ENCODE results near the gene KIF2A.
A peak's percentile ranks its signal among the peaks of the same experiment; 100 is the strongest.

The KIF2A gene

GRCh38 chr5:62385131-62385530 is 79.1 kb downstream of the KIF2A start:
- DNase-seq (ENCODE audit: low read depth), result no peak

GRCh38 chr5:62385816-62386400 is 79.9 kb downstream of the KIF2A start:
- no peak for DNase-seq (ENCODE audit: low read depth)

DNA sequence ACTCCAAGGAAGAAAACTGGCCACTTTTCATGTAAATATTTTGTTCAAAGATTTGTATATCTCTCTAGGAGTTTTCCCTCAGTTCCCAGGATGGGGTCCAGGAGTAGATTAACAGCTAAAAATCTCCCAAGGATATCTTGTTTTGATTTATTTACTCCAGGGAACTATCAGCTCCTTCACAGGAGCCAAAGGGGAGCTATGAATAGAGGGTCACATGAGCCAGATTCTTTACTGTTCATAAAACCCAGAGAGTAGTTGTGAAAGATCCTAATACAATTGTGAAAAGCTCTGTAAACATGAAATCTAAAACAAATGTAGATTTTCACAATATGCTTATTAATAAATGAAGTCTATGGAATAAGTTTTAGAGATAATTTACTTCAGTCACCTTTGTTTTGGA is 80.8 kb downstream of the KIF2A start:
- DNase-seq (ENCODE audit: low read depth), result no peak

DNA sequence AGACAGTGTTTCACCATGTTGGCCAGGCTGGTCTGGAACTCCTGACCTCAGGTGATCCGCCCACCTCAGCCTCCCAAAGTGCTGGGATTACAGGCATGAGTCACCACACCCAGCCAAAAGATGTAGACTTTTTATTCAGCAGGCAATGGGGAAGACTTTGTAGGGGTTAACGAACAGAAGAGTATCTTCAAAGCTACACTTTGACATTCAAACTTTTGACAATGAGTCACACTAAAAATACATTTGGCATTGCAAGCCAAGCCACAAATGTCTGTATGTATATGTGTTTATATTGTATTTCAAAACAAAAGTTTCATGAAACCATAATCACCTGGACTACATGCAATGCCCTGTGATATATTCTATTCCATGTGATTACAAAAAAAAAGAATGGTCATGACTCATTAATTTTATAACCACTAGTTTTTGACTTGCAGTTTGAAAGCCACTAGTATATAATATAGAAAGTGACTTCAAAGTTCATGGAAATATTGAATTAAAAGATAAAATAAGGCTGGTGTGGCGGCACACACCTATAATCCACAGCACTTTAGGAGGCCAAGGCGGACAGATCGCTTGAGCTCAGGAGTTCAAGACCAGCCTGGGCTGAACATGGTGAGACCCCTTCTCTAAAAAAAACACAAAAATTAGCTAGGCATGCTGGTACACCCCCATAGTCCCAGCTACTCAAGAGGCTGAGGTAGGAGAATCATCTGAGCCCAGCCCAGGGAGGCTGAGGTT is 89.4 kb downstream of the KIF2A start:
- DNase-seq (ENCODE audit: low read depth), result no peak

GRCh38 chr5:62403411-62404250 is 97.6 kb downstream of the KIF2A start, which contains the start of gene DIMT1:
Gene DIMT1, minus strand, starts transcription at chr5:62403905. Its CDS starts 133 bp downstream, at chr5:62403772.
- peak; percentile 84 for DNase-seq (ENCODE audit: low read depth)

DNA sequence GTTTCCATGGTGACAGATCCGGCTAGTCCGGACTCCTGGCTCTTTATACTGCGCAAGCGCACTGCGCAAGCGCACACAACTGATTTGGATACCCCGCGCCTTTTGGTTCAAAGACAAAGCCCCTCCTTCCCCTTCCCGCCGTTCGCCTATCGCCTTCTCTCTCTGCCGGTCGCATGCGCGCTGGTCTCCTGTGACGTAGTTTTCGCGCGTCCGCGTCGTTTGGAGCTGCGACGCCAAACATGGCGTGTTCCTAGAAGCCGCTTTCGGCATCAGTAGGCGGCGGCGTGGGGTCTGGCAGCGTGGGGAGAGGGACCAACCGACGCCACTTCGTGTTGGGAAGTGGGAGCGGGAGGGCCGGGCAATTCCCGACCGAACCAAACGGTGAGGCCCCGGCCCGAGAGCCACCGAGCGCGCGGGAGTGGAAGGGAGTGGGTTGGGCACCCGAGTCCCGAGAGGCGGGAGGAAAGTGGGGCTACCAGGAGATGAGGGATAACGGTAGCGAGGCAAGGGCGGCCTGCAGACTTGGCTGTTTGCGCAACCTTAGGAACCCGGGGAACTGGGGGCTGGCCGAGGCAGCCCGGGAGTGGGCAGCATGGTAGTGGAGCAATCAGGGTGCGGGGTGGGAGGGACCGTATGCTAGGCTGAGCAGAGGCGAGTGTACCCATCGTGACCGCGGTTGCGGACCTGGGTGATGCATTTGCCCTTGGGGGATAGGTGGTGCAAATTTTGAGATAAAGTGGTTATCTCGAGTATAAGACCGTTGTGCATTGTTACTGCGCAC is 106.7 kb downstream of the KIF2A start, which contains the start of gene IPO11:
Gene IPO11, plus strand, starts transcription at position 215 of the 781 bp plus-strand sequence. CDS start 24,517 bp downstream, outside the sequence.
- peak; percentile 99 for DNase-seq (ENCODE audit: low read depth)

DNA sequence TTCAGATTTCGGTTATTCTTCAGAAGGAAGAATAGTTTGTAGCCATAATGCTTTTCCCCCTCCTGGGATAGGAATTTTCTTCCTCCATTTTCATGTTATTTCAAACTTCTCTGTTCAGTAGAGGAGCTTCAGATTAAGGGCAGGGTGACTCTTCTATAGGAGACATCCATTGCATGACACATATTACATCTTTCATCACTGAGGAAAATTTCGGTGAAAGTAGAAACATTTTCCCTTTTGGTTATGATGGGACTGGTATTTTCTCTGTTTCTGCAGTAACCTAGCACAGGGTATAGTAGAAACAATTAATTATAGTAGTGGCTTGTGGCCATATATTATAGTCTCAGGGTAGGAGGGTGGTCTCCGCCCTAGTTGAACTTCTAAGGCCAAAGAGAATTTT is 107.7 kb downstream of the KIF2A start:
- DNase-seq (ENCODE audit: low read depth), result no peak

DNA sequence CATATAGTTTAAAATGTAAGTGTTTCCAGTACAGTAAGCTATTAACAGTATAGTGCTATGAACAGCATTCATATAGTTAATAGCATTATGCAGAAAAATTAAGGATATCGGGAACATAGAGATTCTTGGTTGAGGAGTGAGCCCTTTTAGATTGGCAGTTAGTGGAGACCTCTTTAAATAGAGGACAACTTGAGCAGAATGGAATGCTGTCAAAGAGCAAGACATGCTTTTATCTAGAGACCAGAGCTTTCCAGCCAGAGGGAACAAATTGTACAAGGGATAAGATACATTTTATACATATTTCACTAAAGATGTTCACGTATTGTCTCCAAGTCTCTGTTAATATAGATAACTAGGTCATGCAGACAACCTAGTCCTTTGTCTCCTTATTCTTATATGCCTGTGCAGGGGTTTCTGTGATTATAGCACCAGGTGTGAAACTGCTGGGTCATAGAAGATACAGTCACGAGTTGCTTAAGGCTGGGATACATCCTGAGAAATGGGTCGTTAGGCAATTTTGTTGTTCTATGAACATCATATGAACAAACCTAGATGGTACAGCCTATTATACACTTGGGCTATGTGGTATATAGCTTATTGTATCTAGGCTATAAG is 112.6 kb downstream of the KIF2A start:
- DNase-seq (ENCODE audit: low read depth), result no peak

- DNase-seq (ENCODE audit: low read depth), result no peak
Measured at GRCh38 chr5:62419609-62420008, 113.6 kb downstream of the KIF2A start.

DNA sequence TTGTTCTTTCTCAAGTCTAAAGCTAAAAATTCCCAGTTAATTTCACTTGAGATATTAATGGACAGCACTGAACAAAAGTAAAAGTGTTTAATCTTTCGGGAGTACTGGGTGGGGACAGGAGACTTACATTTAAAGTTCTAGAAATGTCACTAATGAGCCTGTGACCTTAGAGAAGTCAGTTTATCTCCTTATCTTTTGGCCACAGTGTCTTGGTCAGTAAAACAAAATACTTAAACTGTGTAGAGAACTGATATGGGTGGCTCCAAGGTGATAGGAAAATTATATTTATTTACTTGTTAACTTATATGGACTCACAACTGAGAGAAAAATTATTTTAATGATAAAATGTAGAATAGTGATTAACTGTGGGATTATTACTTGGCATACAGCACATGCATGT is 115.4 kb downstream of the KIF2A start:
- DNase-seq (ENCODE audit: low read depth), result no peak

DNA sequence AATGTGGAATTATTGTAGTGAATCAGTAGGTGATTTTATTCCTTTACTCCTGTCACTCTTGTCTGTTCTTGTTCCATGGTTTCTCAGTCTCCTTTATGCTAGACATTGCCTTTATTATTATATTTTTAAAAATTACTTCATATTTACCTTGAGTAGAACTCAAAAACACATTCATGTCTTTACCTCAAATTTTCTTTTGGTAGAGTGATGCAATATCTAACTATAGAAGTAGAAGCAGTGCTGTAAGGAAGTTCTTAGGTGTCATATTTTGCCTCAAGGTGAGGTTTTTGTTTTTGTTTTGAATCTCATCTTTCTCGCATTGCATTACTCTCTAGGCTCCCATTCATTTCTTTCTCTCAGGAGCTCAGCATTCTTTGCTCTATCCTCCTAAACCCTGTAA is 118.8 kb downstream of the KIF2A start:
- no peak for DNase-seq (ENCODE audit: low read depth)

DNA sequence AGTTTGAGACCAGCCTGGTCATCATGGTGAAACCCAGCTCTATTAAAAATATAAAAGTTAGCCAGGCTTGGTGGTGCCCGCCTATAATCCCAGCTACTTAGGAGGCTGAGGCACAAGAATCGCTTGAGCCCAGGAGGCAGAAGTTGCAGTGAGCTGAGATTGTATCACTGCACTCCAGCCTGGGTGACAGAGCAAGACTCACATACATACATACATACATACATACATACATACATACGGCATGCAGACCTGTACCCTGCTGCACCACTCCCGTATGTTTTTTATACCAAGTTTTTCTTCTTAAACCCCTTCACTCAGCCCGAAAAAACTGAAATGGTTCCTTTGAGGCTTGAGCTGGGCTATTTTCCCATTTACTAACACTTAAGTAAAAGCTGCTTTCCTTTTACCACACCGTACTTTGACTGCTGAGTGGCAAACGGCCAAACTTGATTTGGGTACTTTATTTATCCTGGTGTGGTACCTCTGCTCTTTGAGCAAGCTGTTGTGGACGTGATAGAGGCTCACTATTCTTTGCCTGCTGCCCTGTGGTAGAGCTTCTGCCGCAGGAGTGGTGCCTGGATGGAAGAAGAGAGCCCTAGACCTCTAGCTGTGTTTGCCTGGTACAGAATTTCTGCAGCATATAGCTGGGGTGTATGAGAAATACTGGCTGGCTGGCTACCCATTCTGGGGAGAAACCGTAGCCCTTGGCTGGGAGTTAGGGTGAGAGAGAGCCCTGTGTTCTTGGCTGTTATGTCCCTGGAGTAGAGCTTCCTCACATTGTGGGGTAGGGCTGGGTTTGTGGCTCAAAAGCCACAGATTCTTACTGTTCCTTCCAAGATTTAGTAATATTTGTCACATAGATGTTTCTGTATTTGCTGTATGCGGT is 126.0 kb downstream of the KIF2A start:
- no peak for DNase-seq (ENCODE audit: low read depth)

GRCh38 chr5:62432621-62433064 is 126.6 kb downstream of the KIF2A start:
- no peak for DNase-seq (ENCODE audit: low read depth)

Measured in stimulated activated CD8-positive, alpha-beta memory T cell treated with anti-CD3 and anti-CD28 coated beads, Interleukin-12 subunit alpha, Interleukin-12 subunit beta, amount 100 ng/mL, for 1 hour (primary cell).